Spleen (tissue), 11 donors: ENCODE measurements around the gene KCNH5. TPM values are rescaled to one million over a fixed set of nuclear protein-coding genes. Genes with fewer than 3 reads are reported as not detected.

Source experiments
- DNase-seq: peaks from one replicate; pipeline ENCODE4 v3.0.0-alpha.2; 2020
- H3K27ac ChIP-seq, 8 donors: fragments of 200-600 bp; sonication (generic) in 7 of 8; 1 replicate in 4 of 8; 2 replicates in 4 of 8; pipeline versions ENCODE4 v1.5.0 to v1.8.0; 2016 to 2021; ENCODE audit warnings: inconsistent platforms in 4 of 8, mild to moderate bottlenecking in 4 of 8, moderate library complexity in 1 of 8
- H3K27me3 ChIP-seq, 7 donors: fragments of 200-600 bp; sonication (generic) in 6 of 7; replicated peaks in 1 of 7; 1 replicate in 4 of 7; 2 replicates in 3 of 7; pipeline versions ENCODE4 v1.5.0 to v1.8.0; 2016 to 2021; ENCODE audit warnings: inconsistent platforms in 3 of 7, mild to moderate bottlenecking in 1 of 7
- H3K36me3 ChIP-seq, 6 donors: fragments of 200-600 bp; sonication (generic) in 5 of 6; 1 replicate in 4 of 6; 2 replicates in 2 of 6; pipeline versions ENCODE4 v1.5.0 to v1.8.0; 2016 to 2021; ENCODE audit warnings: inconsistent platforms in 2 of 6
- H3K4me1 ChIP-seq, 6 donors: fragments of 200-600 bp; sonication (generic) in 5 of 6; 1 replicate in 3 of 6; 2 replicates in 3 of 6; pipeline versions ENCODE4 v1.5.0 to v1.8.0; 2016 to 2021; ENCODE audit warnings: inconsistent platforms in 3 of 6
- H3K4me3 ChIP-seq, 8 donors: fragments of 200-600 bp; sonication (generic) in 7 of 8; 1 replicate in 4 of 8; 2 replicates in 4 of 8; pipeline versions ENCODE4 v1.5.0 to v1.8.0; 2016 to 2021; ENCODE audit warnings: inconsistent platforms in 4 of 8, mild to moderate bottlenecking in 4 of 8, moderate library complexity in 2 of 8
- H3K9me3 ChIP-seq, 8 donors: fragments of 200-600 bp; sonication (generic) in 7 of 8; 1 replicate in 4 of 8; 2 replicates in 4 of 8; pipeline versions ENCODE4 v1.5.0 to v1.8.0; 2016 to 2021; ENCODE audit warnings: inconsistent platforms in 4 of 8
- CTCF ChIP-seq, 11 experiments: fragments of 200-600 bp in 7 of 11; fragments of 450-650 bp in 4 of 11; sonication (generic) in 4 of 11; IDR thresholded peaks in 8 of 11; conservative IDR thresholded peaks in 3 of 11; 1 replicate in 7 of 11; 2 replicates in 4 of 11; pipeline versions ENCODE4 v1.4.0 to v1.8.0; 2016 to 2021; ENCODE audit warnings: antibody characterized with exemption in 11 of 11, inconsistent platforms in 4 of 11, mild to moderate bottlenecking in 1 of 11
- POLR2A ChIP-seq, 3 donors: fragments of 450-650 bp; IDR thresholded peaks; one replicate each; pipeline ENCODE4 v1.5.1; 2017; ENCODE audit warnings: antibody characterized with exemption in 3 of 3, mild to moderate bottlenecking in 1 of 3
- POLR2AphosphoS5 ChIP-seq, 3 donors: sonication (generic); formaldehyde crosslinking; IDR thresholded peaks; one replicate each; pipeline ENCODE4 v1.5.1; 2017; ENCODE audit warnings: antibody characterized with exemption in 3 of 3
- WGBS, 5 donors: extraction: QIAGEN DNeasy Blood & Tissue Kit in 3 of 5; methylation state at CpG; one replicate each; pipeline versions ENCODE4 v1.1.5 to v1.1.7; 2013 to 2018; 5-methylcytosine and 5-hydroxymethylcytosine counted together
- intact Hi-C: fragments of 100-400 bp; cut with DNase I; formaldehyde crosslinking; loops from one replicate; pipeline ENCODE4 v1.15.0; 2023; ENCODE audit warnings: low total_unique reads
- polyA plus RNA-seq, 3 donors: library from polyadenylated mRNA; stranded (reverse); fragments of 200-250 nt; gene quantifications; one replicate each; pipeline ENCODE4 v1.2.1, GENCODE V29; 2013
- total RNA-seq, 7 donors: library from RNA; depleted of rRNA in 3 of 7; stranded (reverse); fragments of >200 nt in 3 of 7; fragmentation: NEBNext Ultra II Directional in 4 of 7; extraction: Animal tissue kit (Norgen Biotek cat#: 25700) in 4 of 7; gene quantifications; one replicate each; pipeline versions ENCODE4 v1.1.0 to v1.2.1, GENCODE V29; 2016 to 2021
- donor health status: healthy with polysubstance abuse.
- donor health status: DM: no; HTN: no; CAD: no; lungs with moderate emphysema.
- donor health status: DM: no; HTN: no; CAD: no.
- donor health status: Bipolar disorder and iron deficiency.
- donor health status: healthy.
- donor health status: DM: no; HTN: no; CAD: no.
- donor health status: DM: yes; HTN: yes; CAD: no.

The KCNH5 gene
- total and polyA plus RNA-seq, 10 donors: 0.02 to 0.03 (median 0.03) TPM; not detected in 6

DNA sequence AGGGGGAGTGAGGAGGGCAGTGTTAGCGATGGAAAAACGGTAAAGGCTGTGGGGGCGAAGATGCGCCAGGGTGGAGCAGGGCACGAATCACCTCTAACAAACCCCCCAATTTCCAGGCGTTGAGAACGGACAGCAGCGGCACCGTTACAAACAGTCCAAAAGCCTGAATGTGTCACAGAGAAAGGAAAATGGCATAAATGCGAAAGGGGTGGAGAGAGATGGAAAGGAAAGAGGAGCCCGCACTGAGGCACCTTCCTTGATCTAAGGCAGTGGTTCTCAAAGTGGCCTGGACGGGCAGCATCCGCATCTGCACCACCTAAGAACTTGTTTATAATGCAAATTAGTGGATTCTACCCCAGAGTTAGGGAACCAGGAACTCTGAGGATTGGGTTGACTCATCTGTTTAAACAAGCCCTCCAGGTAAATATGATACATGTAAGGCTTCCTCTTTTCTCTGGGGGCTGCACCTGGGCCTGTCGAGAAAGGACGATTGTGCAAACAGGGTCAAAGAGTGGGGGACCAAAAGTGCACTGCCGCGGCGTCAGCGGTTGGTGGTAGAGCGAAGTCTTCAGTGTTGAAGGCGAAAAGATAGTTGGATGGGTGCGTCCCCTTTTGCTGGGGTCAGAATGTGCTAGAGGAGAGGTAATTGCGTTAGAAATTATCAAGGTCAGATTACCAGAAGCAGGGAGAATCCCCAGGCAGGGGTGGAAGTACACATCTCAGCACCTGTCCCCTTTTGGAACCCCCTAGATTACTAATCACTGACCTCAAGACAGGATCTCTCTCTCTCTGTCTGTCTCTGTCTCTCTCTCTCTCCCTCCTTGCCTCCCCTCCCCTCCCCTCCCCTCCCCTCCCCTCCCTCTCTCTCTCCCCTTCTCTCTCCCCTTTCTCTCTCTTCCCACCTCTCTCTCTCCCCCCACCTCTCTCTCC, 1.3 kb upstream of the KCNH5 start:
- H3K27me3 ChIP-seq: peaks cover 4 to 70% (median 30%) of the 10 kb centered on the region in 7 donors
- H3K9me3 ChIP-seq: no peaks in the 10 kb centered on the region
- H3K36me3 ChIP-seq: no peaks in the 10 kb centered on the region
- 8 to 12% (median 9%) methylated on average over 23 of the region's 23 CpGs for WGBS, 5 donors
- peaks cover 0 to 16% (median 12%) of the 10 kb centered on the region in 6 donors for H3K4me1 ChIP-seq
- peak overlapping the region in 1 of 8 donors; percentile 50 for H3K4me3 ChIP-seq
- no peak overlapping the region for H3K27ac ChIP-seq
- TF ChIP-seq POLR2AphosphoS5 (IDR thresholded peaks at IDR 0.05) (no peak), CTCF (IDR thresholded peaks at IDR 0.05 in 8 of 11, conservative IDR thresholded peaks at IDR 0.05 in 3 of 11) (no peak), POLR2A (IDR thresholded peaks at IDR 0.05) (no peak)
- intact Hi-C loops: no loop called here
- DNase-seq: no peak

GRCh38 chr14:63045612-63046320, 508 bp upstream of the KCNH5 start:
- no peaks in the 10 kb centered on the region for H3K36me3 ChIP-seq
- intact Hi-C loops: no loop called here
- H3K4me3 ChIP-seq: peak overlapping the region in 6 of 8 donors; percentile 7 to 50 (median 18)
- H3K4me1 ChIP-seq: peaks cover 0 to 16% (median 12%) of the 10 kb centered on the region in 6 donors
- no peak for DNase-seq
- TF ChIP-seq POLR2A (IDR thresholded peaks at IDR 0.05): no peak
- TF ChIP-seq CTCF (IDR thresholded peaks at IDR 0.05 in 8 of 11, conservative IDR thresholded peaks at IDR 0.05 in 3 of 11): no peak
- TF ChIP-seq POLR2AphosphoS5 (IDR thresholded peaks at IDR 0.05): no peak
- 2 to 4% (median 4%) methylated on average over 47 to 70 of the region's 70 CpGs for WGBS, 5 donors
- peaks cover 4 to 68% (median 30%) of the 10 kb centered on the region in 7 donors for H3K27me3 ChIP-seq
- H3K9me3 ChIP-seq: no peaks in the 10 kb centered on the region
- no peak overlapping the region for H3K27ac ChIP-seq

DNA sequence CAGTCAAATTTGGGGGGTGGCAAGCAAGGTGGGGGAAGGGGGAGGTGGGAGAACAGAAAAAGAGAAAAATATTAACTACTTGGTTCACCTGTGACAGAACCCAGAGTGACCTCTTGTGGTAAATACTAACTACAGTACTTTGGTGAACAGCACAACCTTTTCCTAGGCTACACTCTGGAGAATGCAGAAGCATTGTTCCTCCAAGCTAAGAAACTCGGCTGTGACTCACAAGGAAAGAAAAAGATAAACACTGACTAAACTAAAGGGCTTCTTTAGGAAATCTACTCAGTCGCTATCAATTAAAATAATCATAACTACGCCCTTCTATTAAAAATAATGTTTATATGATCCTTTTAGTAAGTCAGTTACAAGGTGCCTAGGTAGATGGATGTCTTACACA, 5.4 kb downstream of the KCNH5 start:
- Histone ChIP-seq H3K36me3 (no peaks in the 10 kb centered on the region), H3K27me3 (peaks cover 0 to 45% (median 11%) of the 10 kb centered on the region in 7 donors), H3K4me3 (no peak overlapping the region), H3K27ac (no peak overlapping the region), H3K9me3 (no peaks in the 10 kb centered on the region), H3K4me1 (peaks cover 0 to 1% (median 0%) of the 10 kb centered on the region in 6 donors)
- no peak for DNase-seq
- WGBS, 5 donors: 11 to 21% (median 18%) methylated on average over 3 of the region's 3 CpGs
- no peak for TF ChIP-seq CTCF (IDR thresholded peaks at IDR 0.05 in 8 of 11, conservative IDR thresholded peaks at IDR 0.05 in 3 of 11)
- TF ChIP-seq POLR2AphosphoS5 (IDR thresholded peaks at IDR 0.05): no peak
- TF ChIP-seq POLR2A (IDR thresholded peaks at IDR 0.05): no peak
- intact Hi-C loops: no loop called here

GRCh38 chr14:63032641-63033040, 12.6 kb downstream of the KCNH5 start:
- no peak overlapping the region for H3K27ac ChIP-seq
- no peak for DNase-seq
- TF ChIP-seq POLR2A (IDR thresholded peaks at IDR 0.05): no peak
- no peak for TF ChIP-seq POLR2AphosphoS5 (IDR thresholded peaks at IDR 0.05)
- no peak for TF ChIP-seq CTCF (IDR thresholded peaks at IDR 0.05 in 8 of 11, conservative IDR thresholded peaks at IDR 0.05 in 3 of 11)
- H3K9me3 ChIP-seq: no peaks in the 10 kb centered on the region
- H3K4me1 ChIP-seq: no peaks in the 10 kb centered on the region
- 80 to 91% (median 87%) methylated on average over 4 of the region's 4 CpGs for WGBS, 5 donors
- no peaks in the 10 kb centered on the region for H3K36me3 ChIP-seq
- intact Hi-C loops: no loop called here
- H3K4me3 ChIP-seq: no peak overlapping the region
- H3K27me3 ChIP-seq: peaks cover 0 to 16% (median 0%) of the 10 kb centered on the region in 7 donors
